Activated naive CD8-positive, alpha-beta T cell treated with anti-CD3 and anti-CD28 coated beads, Interleukin-2, amount 50 U/mL, for 24 hours (primary cell): ENCODE results near the gene RPL12.

Source experiments
- ATAC-seq: fragments of 150-1000 bp; cut with Tn5 transposase; one replicate; pipeline ENCODE4 v1.10.0; 2021
- DNase-seq: peaks from one replicate; pipeline ENCODE4 v3.0.0; 2021
- H3K27ac Mint-ChIP-seq: one replicate; pipeline ENCODE4 v1.8.0; 2021; ENCODE audit warnings: mild to moderate bottlenecking, mixed read lengths
- H3K27me3 Mint-ChIP-seq: one replicate; pipeline ENCODE4 v1.8.0; 2021; ENCODE audit warnings: mixed read lengths
- H3K36me3 Mint-ChIP-seq: one replicate; pipeline ENCODE4 v1.8.0; 2021; ENCODE audit warnings: low read depth, mixed read lengths
- H3K4me1 Mint-ChIP-seq: one replicate; pipeline ENCODE4 v1.8.0; 2021; ENCODE audit warnings: mixed read lengths
- H3K4me3 Mint-ChIP-seq: one replicate; pipeline ENCODE4 v1.8.0; 2021; ENCODE audit warnings: mild to moderate bottlenecking, moderate library complexity, mixed read lengths
- H3K9me3 Mint-ChIP-seq: one replicate; pipeline ENCODE4 v1.8.0; 2021; ENCODE audit warnings: mixed read lengths

RPL12 gene

GRCh38 chr9:127452691-127453090 is 1.5 kb upstream of the RPL12 start:
- H3K4me1 Mint-ChIP-seq: peaks cover 31% of the 10 kb centered on the region
- H3K9me3 Mint-ChIP-seq: no peaks in the 10 kb centered on the region
- no peak overlapping the region for H3K27ac Mint-ChIP-seq
- peaks cover 46% of the 10 kb centered on the region for H3K36me3 Mint-ChIP-seq
- H3K27me3 Mint-ChIP-seq: no peaks in the 10 kb centered on the region
- peak overlapping the region; percentile 99 for H3K4me3 Mint-ChIP-seq
- DNase-seq (no peak), ATAC-seq (no peak)

DNA sequence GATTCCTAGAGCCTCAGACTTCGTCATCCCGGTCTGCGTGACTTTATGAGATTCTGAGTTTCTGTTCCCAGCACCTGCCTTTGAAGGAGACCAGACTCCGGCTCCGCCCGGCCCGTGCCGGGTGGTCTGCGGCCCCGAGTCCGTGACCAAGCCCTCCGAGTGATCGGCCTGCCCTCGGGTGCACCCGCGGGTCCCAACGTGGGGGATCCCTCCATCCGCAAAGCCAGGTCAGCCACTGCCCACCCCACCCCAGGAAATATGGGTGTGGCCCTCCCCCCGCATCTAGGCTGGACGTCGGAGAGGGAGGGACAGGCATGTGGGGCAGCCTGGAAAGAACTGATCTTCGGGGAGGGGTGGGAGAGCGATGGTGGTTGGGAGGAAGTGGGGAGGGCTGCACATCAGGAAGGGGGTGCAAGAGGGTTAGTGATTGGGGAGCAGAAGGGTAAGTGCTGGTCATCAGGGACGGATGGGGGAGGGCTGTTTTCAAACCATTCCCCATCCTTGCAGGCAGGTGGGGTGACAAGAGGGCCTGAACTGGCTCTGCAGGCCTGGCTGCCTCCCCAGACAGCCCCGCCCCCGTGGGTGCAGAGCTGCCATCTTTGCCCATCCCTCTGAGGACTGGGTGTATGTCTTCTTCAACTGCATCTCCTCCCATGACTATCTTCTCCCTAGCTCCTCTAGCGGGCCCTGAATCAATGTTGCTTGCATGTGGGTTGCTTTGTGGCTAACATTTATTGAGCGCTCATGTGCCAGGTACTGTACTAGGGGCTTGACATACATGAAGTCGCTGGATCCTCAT is 851 bp upstream of the RPL12 start:
- Mint-ChIP-seq H3K4me3 (peak overlapping the region; percentile 99), H3K27ac (peak overlapping the region; percentile 99), H3K9me3 (no peaks in the 10 kb centered on the region), H3K4me1 (peaks cover 37% of the 10 kb centered on the region), H3K27me3 (no peaks in the 10 kb centered on the region), H3K36me3 (peaks cover 50% of the 10 kb centered on the region)
- DNase-seq (peak; percentile 64), ATAC-seq (peak; percentile 52)

- peak overlapping the region; percentile 99 for H3K27ac Mint-ChIP-seq
- no peaks in the 10 kb centered on the region for H3K9me3 Mint-ChIP-seq
- peaks cover 41% of the 10 kb centered on the region for H3K4me1 Mint-ChIP-seq
- H3K27me3 Mint-ChIP-seq: no peaks in the 10 kb centered on the region
- DNase-seq: no peak
- peak overlapping the region; percentile 99 for H3K4me3 Mint-ChIP-seq
- peak; percentile 1 for ATAC-seq
- peaks cover 52% of the 10 kb centered on the region for H3K36me3 Mint-ChIP-seq
These were observed 327 bp upstream of the RPL12 start for GRCh38 chr9:127451608-127451857.

DNA sequence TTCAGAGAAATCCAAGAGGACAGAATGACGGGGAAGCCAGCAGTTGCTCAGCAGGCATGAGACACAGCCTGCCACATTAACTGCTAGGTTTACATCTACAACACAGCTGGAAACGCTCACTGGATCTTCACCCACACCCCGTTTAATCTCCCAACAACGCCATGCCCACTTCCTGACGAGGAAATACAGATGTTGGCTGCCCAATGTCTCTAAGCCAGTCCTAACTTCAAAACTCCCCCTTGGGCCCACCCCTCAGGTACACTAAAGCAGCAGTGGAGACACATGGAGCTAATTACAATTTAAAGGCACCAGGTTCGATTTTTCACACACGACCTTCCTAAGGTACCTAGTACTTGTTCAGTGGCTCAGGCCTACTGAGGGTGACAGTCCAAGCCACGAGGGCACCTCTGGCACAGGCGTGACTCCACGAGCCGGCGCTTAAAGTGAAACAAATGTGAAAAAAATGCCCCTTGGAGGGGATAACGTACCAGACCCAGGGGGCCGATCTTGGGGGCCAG is 904 bp downstream of the RPL12 start:
- peaks cover 1% of the 10 kb centered on the region for H3K9me3 Mint-ChIP-seq
- H3K4me1 Mint-ChIP-seq: peaks cover 51% of the 10 kb centered on the region
- DNase-seq (no peak), ATAC-seq (no peak)
- H3K27ac Mint-ChIP-seq: peak overlapping the region; percentile 99
- H3K4me3 Mint-ChIP-seq: peak overlapping the region; percentile 99
- peaks cover 62% of the 10 kb centered on the region for H3K36me3 Mint-ChIP-seq
- H3K27me3 Mint-ChIP-seq: no peaks in the 10 kb centered on the region

DNA sequence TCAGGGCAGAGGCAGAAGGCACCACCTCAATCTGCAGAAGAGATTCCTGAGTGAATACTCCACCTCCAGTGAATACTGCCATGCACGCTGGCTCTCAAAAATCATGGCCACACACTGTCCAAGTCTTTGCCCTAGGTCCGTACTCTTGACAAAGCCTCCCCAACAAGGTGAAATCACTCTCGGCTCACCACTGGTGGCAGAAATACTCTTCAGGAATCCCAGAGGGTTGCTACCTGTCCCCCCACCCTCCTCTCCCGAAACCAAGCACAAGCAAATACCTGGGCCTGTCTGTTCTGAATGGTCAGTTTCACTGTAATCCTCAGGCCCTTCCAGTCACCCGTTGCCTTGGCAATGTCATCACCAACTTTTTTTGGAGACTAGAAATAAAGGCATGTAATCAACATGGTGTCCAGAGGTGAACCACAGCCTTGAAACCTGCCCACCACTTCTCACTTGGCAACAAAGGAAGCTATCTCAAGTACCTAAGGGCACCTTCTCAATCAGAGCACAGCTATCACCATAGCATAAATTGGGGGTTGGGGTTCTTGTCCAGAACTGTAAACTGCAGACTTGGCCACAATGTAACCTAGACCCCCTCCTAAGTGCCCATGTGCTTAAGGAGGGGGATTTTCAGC is 1.8 kb downstream of the RPL12 start:
- H3K36me3 Mint-ChIP-seq: peaks cover 68% of the 10 kb centered on the region

GRCh38 chr9:127448112-127448805 is 2.9 kb downstream of the RPL12 start:
- H3K4me3 Mint-ChIP-seq: peak overlapping the region; percentile 99
- ATAC-seq: no peak
- H3K27me3 Mint-ChIP-seq: no peaks in the 10 kb centered on the region
- peaks cover 14% of the 10 kb centered on the region for H3K9me3 Mint-ChIP-seq
- H3K4me1 Mint-ChIP-seq: peaks cover 52% of the 10 kb centered on the region
- H3K36me3 Mint-ChIP-seq: peaks cover 78% of the 10 kb centered on the region
- no peak for DNase-seq
- H3K27ac Mint-ChIP-seq: peak overlapping the region; percentile 99

More for the DNA sequence above, 1.8 kb downstream of the RPL12 start:
- Mint-ChIP-seq H3K4me1 (peaks cover 52% of the 10 kb centered on the region), H3K27me3 (no peaks in the 10 kb centered on the region), H3K9me3 (peaks cover 10% of the 10 kb centered on the region), H3K27ac (peak overlapping the region; percentile 99), H3K4me3 (peak overlapping the region; percentile 99)
- DNase-seq (no peak), ATAC-seq (no peak)

GRCh38 chr9:127447416-127448111 is 3.6 kb downstream of the RPL12 start:
- H3K4me1 Mint-ChIP-seq: peaks cover 52% of the 10 kb centered on the region
- peaks cover 14% of the 10 kb centered on the region for H3K9me3 Mint-ChIP-seq
- H3K36me3 Mint-ChIP-seq: peaks cover 83% of the 10 kb centered on the region
- peak overlapping the region; percentile 99 for H3K4me3 Mint-ChIP-seq
- H3K27me3 Mint-ChIP-seq: no peaks in the 10 kb centered on the region
- DNase-seq (no peak), ATAC-seq (no peak)
- H3K27ac Mint-ChIP-seq: peak overlapping the region; percentile 99

DNA sequence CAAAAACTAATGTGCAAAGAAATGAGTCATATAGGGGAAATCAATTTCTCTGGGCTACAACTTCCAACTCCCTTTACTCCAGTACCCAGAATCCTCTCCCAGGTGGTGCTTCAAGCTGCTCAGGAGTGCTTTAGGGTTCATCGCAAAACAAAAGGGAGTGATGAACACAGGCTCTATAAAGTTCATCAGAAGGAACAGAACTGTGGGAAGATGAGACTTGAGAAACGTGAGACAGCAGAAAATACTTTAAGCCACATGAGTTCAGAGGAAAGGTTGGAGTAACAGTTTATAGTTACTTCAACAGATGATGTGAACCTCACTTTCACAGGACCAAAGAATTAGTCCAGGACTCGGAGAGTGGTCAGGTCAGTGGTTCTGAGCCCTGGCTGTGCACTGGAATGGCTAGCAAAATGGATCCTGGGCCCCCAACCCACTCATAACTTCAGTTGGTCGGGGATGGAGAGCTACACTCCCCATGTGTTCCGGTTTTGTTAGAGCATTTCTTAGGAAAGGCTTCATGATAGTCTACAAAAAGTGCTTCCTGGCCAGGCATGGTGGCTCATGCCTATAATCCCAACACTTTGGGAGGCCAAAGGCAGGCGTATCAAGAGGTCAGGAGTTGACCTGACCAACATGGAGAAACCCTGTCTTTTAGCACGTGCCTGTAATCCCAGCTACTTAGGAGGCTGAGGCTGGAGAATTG is 4.3 kb downstream of the RPL12 start:
- H3K27ac Mint-ChIP-seq: peak overlapping the region; percentile 99
- peaks cover 14% of the 10 kb centered on the region for H3K9me3 Mint-ChIP-seq
- H3K4me3 Mint-ChIP-seq: peak overlapping the region; percentile 99
- H3K27me3 Mint-ChIP-seq: no peaks in the 10 kb centered on the region
- DNase-seq (no peak), ATAC-seq (peak; percentile 6)
- H3K4me1 Mint-ChIP-seq: peaks cover 49% of the 10 kb centered on the region
- H3K36me3 Mint-ChIP-seq: peaks cover 86% of the 10 kb centered on the region

- Mint-ChIP-seq H3K27me3 (no peaks in the 10 kb centered on the region), H3K9me3 (peaks cover 14% of the 10 kb centered on the region), H3K27ac (peak overlapping the region; percentile 99), H3K4me1 (peaks cover 47% of the 10 kb centered on the region), H3K4me3 (peak overlapping the region; percentile 42), H3K36me3 (peaks cover 88% of the 10 kb centered on the region)
- ATAC-seq (peak; percentile 2), DNase-seq (no peak)
These were observed 5.1 kb downstream of the RPL12 start for GRCh38 chr9:127445851-127446712.

GRCh38 chr9:127444921-127445850 is 6.0 kb downstream of the RPL12 start:
- no peaks in the 10 kb centered on the region for H3K27me3 Mint-ChIP-seq
- H3K36me3 Mint-ChIP-seq: peaks cover 88% of the 10 kb centered on the region
- H3K9me3 Mint-ChIP-seq: peaks cover 14% of the 10 kb centered on the region
- H3K27ac Mint-ChIP-seq: peak overlapping the region; percentile 99
- ATAC-seq (peak; percentile 18), DNase-seq (no peak)
- H3K4me1 Mint-ChIP-seq: peaks cover 44% of the 10 kb centered on the region
- peak overlapping the region; percentile 51 for H3K4me3 Mint-ChIP-seq

DNA sequence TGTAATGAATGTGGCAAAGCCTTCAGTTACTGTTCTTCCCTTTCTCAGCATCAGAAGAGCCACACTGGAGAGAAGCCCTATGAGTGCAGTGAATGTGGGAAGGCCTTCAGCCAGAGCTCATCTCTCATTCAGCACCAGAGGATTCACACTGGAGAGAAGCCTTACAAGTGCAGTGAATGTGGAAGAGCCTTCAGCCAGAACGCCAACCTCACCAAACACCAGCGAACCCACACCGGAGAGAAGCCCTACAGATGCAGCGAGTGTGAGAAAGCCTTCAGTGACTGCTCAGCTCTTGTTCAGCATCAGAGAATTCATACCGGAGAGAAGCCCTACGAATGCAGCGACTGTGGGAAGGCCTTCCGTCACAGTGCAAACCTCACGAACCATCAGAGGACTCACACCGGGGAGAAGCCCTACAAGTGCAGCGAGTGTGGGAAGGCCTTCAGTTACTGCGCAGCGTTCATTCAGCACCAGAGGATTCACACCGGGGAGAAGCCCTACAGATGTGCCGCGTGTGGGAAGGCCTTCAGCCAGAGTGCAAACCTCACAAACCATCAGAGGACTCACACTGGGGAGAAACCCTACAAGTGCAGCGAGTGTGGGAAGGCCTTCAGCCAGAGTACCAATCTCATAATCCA is 6.8 kb downstream of the RPL12 start:
- peak overlapping the region; percentile 99 for H3K27ac Mint-ChIP-seq
- no peak for DNase-seq

DNA sequence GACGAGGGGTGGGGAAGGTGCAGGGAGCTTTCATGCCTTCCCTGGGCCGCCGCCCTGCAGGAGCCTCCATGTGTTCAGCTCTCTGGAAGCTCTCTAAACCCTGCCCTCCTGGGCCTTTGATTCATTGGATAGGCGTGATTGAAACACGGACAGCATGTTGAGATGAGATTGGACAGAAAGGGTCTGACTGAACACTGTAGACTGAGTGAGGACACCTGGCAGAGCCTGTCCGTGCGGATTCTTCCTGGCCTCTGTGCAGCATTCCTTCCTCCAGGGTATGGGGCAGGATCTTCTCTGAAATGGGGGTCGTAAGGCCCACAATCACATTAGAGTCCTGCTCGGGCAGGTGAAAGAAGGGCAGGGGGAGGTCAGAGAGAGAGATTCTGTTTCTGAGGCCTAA is 12.8 kb downstream of the RPL12 start:
- ATAC-seq: no peak
- peaks cover 74% of the 10 kb centered on the region for H3K36me3 Mint-ChIP-seq
- H3K4me1 Mint-ChIP-seq: peaks cover 16% of the 10 kb centered on the region
- H3K27ac Mint-ChIP-seq: peak overlapping the region; percentile 55
- no peaks in the 10 kb centered on the region for H3K27me3 Mint-ChIP-seq
- H3K4me3 Mint-ChIP-seq: no peak overlapping the region
- DNase-seq: no peak
- no peaks in the 10 kb centered on the region for H3K9me3 Mint-ChIP-seq

More for the DNA sequence above, 6.8 kb downstream of the RPL12 start:
- Mint-ChIP-seq H3K9me3 (peaks cover 14% of the 10 kb centered on the region), H3K4me1 (peaks cover 38% of the 10 kb centered on the region), H3K27me3 (no peaks in the 10 kb centered on the region), H3K36me3 (peaks cover 84% of the 10 kb centered on the region), H3K4me3 (no peak overlapping the region)
- peak; percentile 17 for ATAC-seq
